CD4-positive, alpha-beta T cell (primary cell): ENCODE measurements around the gene SLC2A10. TPM values are rescaled to one million over a fixed set of nuclear protein-coding genes. Genes with fewer than 3 reads are reported as not detected.

Experiments
- ATAC-seq: fragments of 200-7000 bp; cut with Tn5 transposase; one replicate; pipeline ENCODE4 v1.10.0; 2022; ENCODE audit warnings: mild to moderate bottlenecking; ENCODE audit not compliant: poor library complexity
- CTCF ChIA-PET: fragments of 350-600 bp; sonication (Branson Sonifier 250); formaldehyde crosslinking; loops from one replicate; lab custom pipeline; 2021; ENCODE audit warnings: antibody characterized with exemption, inconsistent platforms; lab: Charles Lee
- POLR2A ChIA-PET: fragments of 350-600 bp; sonication (Branson Sonifier 250); formaldehyde crosslinking; loops from one replicate; lab custom pipeline; 2021; ENCODE audit warnings: antibody characterized with exemption, inconsistent platforms; lab: Charles Lee
- DNase-seq, 14 experiments: peaks; one replicate each; pipeline ENCODE4 v3.0.0-alpha.2; 2013 to 2020; ENCODE audit warnings: mixed read lengths in 2 of 14
- H3K27ac ChIP-seq, 2 donors: one replicate each; pipeline versions ENCODE4 v1.5.1 to v1.7.0; 2013; ENCODE audit warnings: low read length in 2 of 2, low read depth in 1 of 2, mild to moderate bottlenecking in 1 of 2
- H3K27me3 ChIP-seq, 2 experiments: 1 replicate in 1 of 2; 2 replicates in 1 of 2; pipeline versions ENCODE4 v1.6.1 to v1.7.0; 2013; ENCODE audit warnings: low read length in 2 of 2, control low read depth in 1 of 2, mild to moderate bottlenecking in 1 of 2, moderate library complexity in 1 of 2; ENCODE audit not compliant: insufficient read depth in 2 of 2, control insufficient read depth in 1 of 2
- H3K36me3 ChIP-seq: one replicate; pipeline ENCODE4 v1.6.1; 2013; ENCODE audit warnings: low read length, control low read depth; ENCODE audit not compliant: insufficient read depth
- H3K4me1 ChIP-seq: one replicate; pipeline ENCODE4 v1.6.1; 2013; ENCODE audit warnings: low read length, control low read depth; ENCODE audit not compliant: insufficient read depth
- H3K4me3 ChIP-seq: one replicate; pipeline ENCODE4 v1.5.1; 2013; ENCODE audit warnings: mild to moderate bottlenecking, low read length, moderate library complexity
- H3K9me3 ChIP-seq, 2 experiments: 1 replicate in 1 of 2; 2 replicates in 1 of 2; pipeline versions ENCODE4 v1.6.1 to v1.7.0; 2013; ENCODE audit warnings: low read length in 2 of 2, mild to moderate bottlenecking in 2 of 2, control low read depth in 1 of 2, moderate library complexity in 1 of 2; ENCODE audit not compliant: control insufficient read depth in 1 of 2, insufficient read depth in 1 of 2
- H3K27ac Mint-ChIP-seq: one replicate; pipeline ENCODE4 v1.8.0; 2020; ENCODE audit warnings: mixed read lengths
- H3K27me3 Mint-ChIP-seq: one replicate; pipeline ENCODE4 v1.8.0; 2021; ENCODE audit warnings: mixed read lengths
- H3K36me3 Mint-ChIP-seq: one replicate; pipeline ENCODE4 v1.8.0; 2021; ENCODE audit warnings: low read depth, mixed read lengths
- H3K4me1 Mint-ChIP-seq: one replicate; pipeline ENCODE4 v1.8.0; 2021; ENCODE audit warnings: low read depth, mixed read lengths
- H3K4me3 Mint-ChIP-seq: one replicate; pipeline ENCODE4 v1.8.0; 2020; ENCODE audit warnings: mild to moderate bottlenecking, mixed read lengths
- H3K9me3 Mint-ChIP-seq: one replicate; pipeline ENCODE4 v1.8.0; 2020; ENCODE audit warnings: mixed read lengths
- intact Hi-C, 2 experiments: fragments of 100-400 bp; cut with DNase I in 1 of 2; cut with micrococcal nuclease in 1 of 2; formaldehyde crosslinking; loops; one replicate each; pipeline versions ENCODE4 v1.15.1 to v1.9.0; 2023 to 2025; cut with DNase I, micrococcal nuclease
- total RNA-seq, 174 experiments: library from RNA in 2 of 174; stranded (reverse) in 2 of 174; gene quantifications; one replicate each; pipeline ENCODE4 v1.2.3 and lab custom pipeline; 2021 to 2026
- TF ChIP-seq, protein P1 (sequence below): fragments of 200-600 bp; IDR thresholded peaks from one replicate; pipeline ENCODE4 v1.8.0; 2022; ENCODE audit warnings: antibody characterized with exemption, mild to moderate bottlenecking

Gene SLC2A10
- total RNA-seq, 2 experiments from 2014 or later = not detected

DNA sequence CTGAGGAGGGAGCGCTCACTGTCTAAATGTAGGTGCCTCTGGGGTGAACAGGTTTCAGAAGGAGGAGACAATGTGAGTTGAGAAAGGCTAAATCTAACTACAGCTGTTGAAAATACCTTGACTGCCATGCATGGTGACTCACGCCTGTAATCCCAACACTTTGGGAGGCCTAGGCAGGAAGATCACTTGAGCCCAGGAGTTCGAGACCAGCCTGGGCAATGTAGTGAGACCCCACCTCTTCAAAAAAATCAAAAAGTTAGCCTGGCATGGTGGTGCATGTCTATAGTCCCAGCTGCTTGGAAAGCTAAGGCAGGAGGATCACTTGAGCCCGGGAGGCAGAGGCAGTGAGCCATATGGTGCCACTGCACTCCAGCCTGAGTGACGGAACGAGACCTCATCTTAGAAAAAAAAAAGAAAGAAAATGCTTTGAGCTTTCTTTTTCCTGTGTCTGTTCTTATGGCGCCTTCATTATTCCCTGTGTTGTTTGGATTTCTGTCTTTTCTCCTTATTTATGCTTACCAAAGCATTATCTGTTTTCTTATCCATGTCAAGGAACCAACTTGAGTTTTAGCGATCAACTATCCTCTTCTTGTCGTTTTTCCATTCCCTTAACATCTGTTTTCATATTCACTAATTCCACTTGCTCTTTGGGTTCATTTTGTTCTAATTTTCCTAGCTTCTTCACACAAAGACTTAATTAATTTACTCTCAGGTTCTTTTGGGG, 8.5 kb downstream of the SLC2A10 start:
- no peak for ATAC-seq
- no peaks in the 10 kb centered on the region for H3K4me1 Mint-ChIP-seq

DNA sequence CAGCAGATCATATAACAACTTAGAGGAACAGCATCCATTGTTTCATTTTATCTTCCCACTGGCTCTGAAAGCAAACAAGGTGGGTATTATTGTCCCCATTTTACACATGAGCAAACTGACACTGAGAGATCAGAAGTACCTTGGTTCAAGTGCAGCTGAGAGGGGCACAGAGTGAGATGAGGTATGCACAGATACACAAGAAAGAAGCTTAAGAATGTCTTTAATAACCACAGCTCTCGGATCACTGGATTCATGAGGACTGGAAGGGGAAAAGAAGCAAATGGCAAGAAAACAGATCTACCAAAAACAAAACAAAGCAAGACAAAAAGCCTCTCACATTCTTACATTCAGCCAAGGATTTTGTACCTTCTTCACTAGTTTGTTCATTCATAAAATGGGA, 10.6 kb downstream of the SLC2A10 start:
- TF ChIP-seq, protein P1, sequence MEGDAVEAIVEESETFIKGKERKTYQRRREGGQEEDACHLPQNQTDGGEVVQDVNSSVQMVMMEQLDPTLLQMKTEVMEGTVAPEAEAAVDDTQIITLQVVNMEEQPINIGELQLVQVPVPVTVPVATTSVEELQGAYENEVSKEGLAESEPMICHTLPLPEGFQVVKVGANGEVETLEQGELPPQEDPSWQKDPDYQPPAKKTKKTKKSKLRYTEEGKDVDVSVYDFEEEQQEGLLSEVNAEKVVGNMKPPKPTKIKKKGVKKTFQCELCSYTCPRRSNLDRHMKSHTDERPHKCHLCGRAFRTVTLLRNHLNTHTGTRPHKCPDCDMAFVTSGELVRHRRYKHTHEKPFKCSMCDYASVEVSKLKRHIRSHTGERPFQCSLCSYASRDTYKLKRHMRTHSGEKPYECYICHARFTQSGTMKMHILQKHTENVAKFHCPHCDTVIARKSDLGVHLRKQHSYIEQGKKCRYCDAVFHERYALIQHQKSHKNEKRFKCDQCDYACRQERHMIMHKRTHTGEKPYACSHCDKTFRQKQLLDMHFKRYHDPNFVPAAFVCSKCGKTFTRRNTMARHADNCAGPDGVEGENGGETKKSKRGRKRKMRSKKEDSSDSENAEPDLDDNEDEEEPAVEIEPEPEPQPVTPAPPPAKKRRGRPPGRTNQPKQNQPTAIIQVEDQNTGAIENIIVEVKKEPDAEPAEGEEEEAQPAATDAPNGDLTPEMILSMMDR = no peak
- H3K9me3 Mint-ChIP-seq = peaks cover 11% of the 10 kb centered on the region
- Histone ChIP-seq H3K27me3 (peaks cover 0 to 6% of the 10 kb centered on the region in 2 experiments), H3K4me1 (no peaks in the 10 kb centered on the region), H3K9me3 (peaks cover 0 to under 1% of the 10 kb centered on the region in 2 experiments), H3K4me3 (no peak overlapping the region), H3K27ac (no peak overlapping the region), H3K36me3 (no peaks in the 10 kb centered on the region)
- DNase-seq (no peak), ATAC-seq (no peak)
- peaks cover 9% of the 10 kb centered on the region for H3K27me3 Mint-ChIP-seq
- intact Hi-C loops = no loop called here
- no peaks in the 10 kb centered on the region for H3K4me1 Mint-ChIP-seq
- H3K4me3 Mint-ChIP-seq = no peak overlapping the region
- ChIA-PET POLR2A (no interaction called here), CTCF (no interaction called here)
- no peak overlapping the region for H3K27ac Mint-ChIP-seq
- no peaks in the 10 kb centered on the region for H3K36me3 Mint-ChIP-seq

More for the DNA sequence above, 8.5 kb downstream of the SLC2A10 start:
- intact Hi-C loops = no loop called here
- Mint-ChIP-seq H3K27me3 (peaks cover 30% of the 10 kb centered on the region), H3K36me3 (no peaks in the 10 kb centered on the region), H3K4me3 (no peak overlapping the region), H3K9me3 (peaks cover 11% of the 10 kb centered on the region), H3K27ac (no peak overlapping the region)
- no peaks in the 10 kb centered on the region for H3K9me3 ChIP-seq
- ChIA-PET POLR2A (no interaction called here), CTCF (no interaction called here)
- no peaks in the 10 kb centered on the region for H3K36me3 ChIP-seq
- TF ChIP-seq, protein P1 = no peak
- DNase-seq = no peak
- peaks cover 4 to 8% of the 10 kb centered on the region in 2 experiments for H3K27me3 ChIP-seq
- no peaks in the 10 kb centered on the region for H3K4me1 ChIP-seq
- no peak overlapping the region for H3K4me3 ChIP-seq
- no peak overlapping the region for H3K27ac ChIP-seq

DNA sequence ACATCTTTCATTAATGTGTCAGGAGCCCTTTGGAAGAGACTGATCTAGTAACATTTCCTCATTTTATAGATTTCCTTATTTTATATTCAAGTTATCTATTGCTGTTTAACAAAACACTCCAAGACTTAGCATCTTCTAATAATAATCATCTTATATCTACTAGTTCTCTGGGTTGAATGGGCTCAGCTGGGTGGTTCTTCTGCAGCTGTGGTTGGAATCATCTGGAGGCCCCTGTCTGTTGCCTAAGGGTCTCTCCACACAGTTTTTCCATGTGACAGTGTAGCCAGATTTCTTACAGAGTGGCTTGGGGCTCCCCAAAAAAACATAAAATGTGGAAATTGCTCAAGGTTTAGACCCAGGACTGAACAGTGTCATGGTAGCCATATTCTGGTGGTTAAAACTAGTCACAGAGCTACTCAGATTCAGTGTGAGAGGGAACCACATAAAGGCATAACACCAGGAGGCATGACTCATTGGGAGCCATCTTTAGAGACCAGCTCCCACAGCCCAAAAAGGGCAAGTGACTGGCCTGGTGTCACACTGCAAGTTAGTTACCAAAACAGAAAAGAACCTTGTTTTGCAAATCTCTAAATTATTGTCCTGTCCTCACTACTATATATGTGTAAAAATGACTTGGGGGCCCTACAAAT, 11.5 kb downstream of the SLC2A10 start:
- H3K27ac Mint-ChIP-seq = no peak overlapping the region
- Histone ChIP-seq H3K27me3 (peaks cover 0 to 2% of the 10 kb centered on the region in 2 experiments), H3K4me1 (no peaks in the 10 kb centered on the region), H3K36me3 (no peaks in the 10 kb centered on the region), H3K4me3 (no peak overlapping the region), H3K9me3 (peaks cover 0 to 9% of the 10 kb centered on the region in 2 experiments), H3K27ac (no peak overlapping the region)
- intact Hi-C loops = no loop called here
- DNase-seq (no peak), ATAC-seq (no peak)
- ChIA-PET POLR2A (no interaction called here), CTCF (no interaction called here)
- H3K4me1 Mint-ChIP-seq = no peaks in the 10 kb centered on the region
- no peak overlapping the region for H3K4me3 Mint-ChIP-seq
- H3K36me3 Mint-ChIP-seq = no peaks in the 10 kb centered on the region
- TF ChIP-seq, protein P1 = no peak
- peaks cover 11% of the 10 kb centered on the region for H3K9me3 Mint-ChIP-seq
- H3K27me3 Mint-ChIP-seq = peaks cover 4% of the 10 kb centered on the region
